Osteocyte (in vitro differentiated cells): Measurements from ENCODE around the gene PPP4R3B. TPM values are rescaled to one million over a fixed set of nuclear protein-coding genes. Genes with fewer than 3 reads are reported as not detected.

ENCODE experiments used
- DNase-seq: peaks from one replicate; pipeline ENCODE4 v3.0.0; 2021; ENCODE audit warnings: mixed read lengths; ENCODE audit not compliant: unreplicated experiment; ENCODE audit errors: extremely low spot score
- H3K27ac Mint-ChIP-seq: one replicate; pipeline ENCODE4 v1.8.0; 2021; ENCODE audit warnings: mild to moderate bottlenecking, mixed read lengths; ENCODE audit not compliant: unreplicated experiment
- H3K27me3 Mint-ChIP-seq: one replicate; pipeline ENCODE4 v1.8.0; 2021; ENCODE audit warnings: mixed read lengths; ENCODE audit not compliant: unreplicated experiment
- H3K36me3 Mint-ChIP-seq: one replicate; pipeline ENCODE4 v1.8.0; 2021; ENCODE audit warnings: mixed read lengths; ENCODE audit not compliant: unreplicated experiment
- H3K4me1 Mint-ChIP-seq: one replicate; pipeline ENCODE4 v1.8.0; 2021; ENCODE audit warnings: mixed read lengths; ENCODE audit not compliant: unreplicated experiment
- H3K4me3 Mint-ChIP-seq: one replicate; pipeline ENCODE4 v1.8.0; 2021; ENCODE audit warnings: mild to moderate bottlenecking, moderate library complexity, mixed read lengths; ENCODE audit not compliant: unreplicated experiment
- H3K9me3 Mint-ChIP-seq: one replicate; pipeline ENCODE4 v1.8.0; 2021; ENCODE audit warnings: mixed read lengths; ENCODE audit not compliant: unreplicated experiment
- CTCF ChIP-seq: fragments of 200-600 bp; sonication (generic); IDR thresholded peaks from 2 replicates; pipeline ENCODE4 v1.5.0; 2021; ENCODE audit warnings: antibody characterized with exemption, mild to moderate bottlenecking, moderate library complexity
- total RNA-seq: library from RNA; stranded (reverse); gene quantifications from 2 replicates; pipeline ENCODE4 v1.2.1, GENCODE V29; 2021

PPP4R3B gene
- total RNA-seq, 1 donor from 2014 or later, result 49.7 TPM

GRCh38 chr2:55616551-55617174 lies 759 bp downstream of the PPP4R3B start:
- no peak overlapping the region for H3K4me3 Mint-ChIP-seq
- H3K27me3 Mint-ChIP-seq, result no peaks in the 10 kb centered on the region
- peaks cover 29% of the 10 kb centered on the region for H3K36me3 Mint-ChIP-seq
- H3K27ac Mint-ChIP-seq, result no peak overlapping the region
- DNase-seq, result no peak
- no peak for TF ChIP-seq CTCF
- no peaks in the 10 kb centered on the region for H3K9me3 Mint-ChIP-seq
- peaks cover 14% of the 10 kb centered on the region for H3K4me1 Mint-ChIP-seq

GRCh38 chr2:55611997-55612396 lies 5.4 kb downstream of the PPP4R3B start:
- Mint-ChIP-seq H3K27ac (no peak overlapping the region), H3K36me3 (peaks cover 29% of the 10 kb centered on the region), H3K4me3 (no peak overlapping the region), H3K9me3 (no peaks in the 10 kb centered on the region), H3K27me3 (no peaks in the 10 kb centered on the region), H3K4me1 (peaks cover 16% of the 10 kb centered on the region)
- DNase-seq, result no peak
- TF ChIP-seq CTCF, result no peak

- no peak for DNase-seq
- H3K9me3 Mint-ChIP-seq, result no peaks in the 10 kb centered on the region
- no peak overlapping the region for H3K4me3 Mint-ChIP-seq
- no peak for TF ChIP-seq CTCF
- no peaks in the 10 kb centered on the region for H3K27me3 Mint-ChIP-seq
- peaks cover 29% of the 10 kb centered on the region for H3K36me3 Mint-ChIP-seq
- no peak overlapping the region for H3K27ac Mint-ChIP-seq
- H3K4me1 Mint-ChIP-seq, result peaks cover 16% of the 10 kb centered on the region
Measured at GRCh38 chr2:55610954-55611743, 6.3 kb downstream of the PPP4R3B start.

- H3K36me3 Mint-ChIP-seq, result peaks cover 27% of the 10 kb centered on the region
- H3K9me3 Mint-ChIP-seq, result no peaks in the 10 kb centered on the region
- no peak overlapping the region for H3K27ac Mint-ChIP-seq
- no peak overlapping the region for H3K4me3 Mint-ChIP-seq
- H3K4me1 Mint-ChIP-seq, result peaks cover 6% of the 10 kb centered on the region
- DNase-seq, result no peak
- TF ChIP-seq CTCF, result no peak
- no peaks in the 10 kb centered on the region for H3K27me3 Mint-ChIP-seq
Measured at GRCh38 chr2:55609938-55610578, 7.4 kb downstream of the PPP4R3B start.

- H3K9me3 Mint-ChIP-seq, result no peaks in the 10 kb centered on the region
- peaks cover 7% of the 10 kb centered on the region for H3K4me1 Mint-ChIP-seq
- H3K27ac Mint-ChIP-seq, result no peak overlapping the region
- no peak for DNase-seq
- TF ChIP-seq CTCF, result no peak
- H3K36me3 Mint-ChIP-seq, result peaks cover 25% of the 10 kb centered on the region
- H3K4me3 Mint-ChIP-seq, result no peak overlapping the region
- H3K27me3 Mint-ChIP-seq, result no peaks in the 10 kb centered on the region
Measured at GRCh38 chr2:55609193-55609794, 8.1 kb downstream of the PPP4R3B start.
